ENCODE data around the gene MINDY3.
"Not testable (repeated sequence)": the region's sequence is repeated elsewhere in the genome, so short reads cannot be mapped to it uniquely, and the experiment has no call there.

The MINDY3 gene

DNA sequence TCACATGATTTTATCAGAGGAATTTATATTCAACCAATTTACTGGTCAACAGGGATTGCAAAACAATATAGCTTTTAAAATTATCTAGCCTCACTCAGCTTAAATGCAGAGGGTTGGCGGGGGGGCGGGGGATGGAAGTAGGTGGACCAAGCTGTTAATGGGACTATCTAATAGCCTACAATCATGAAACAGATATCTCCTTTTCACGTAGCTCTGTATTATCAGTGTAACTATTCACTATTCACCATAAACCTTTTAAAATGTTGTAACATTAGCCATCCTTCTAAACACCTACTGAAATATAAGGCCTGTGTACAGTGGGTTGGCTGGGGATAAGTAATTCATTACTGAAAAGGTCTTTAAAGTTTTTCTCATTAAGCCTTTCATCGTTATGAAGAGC lies 56.2 kb downstream of the MINDY3 start:
- DNase-seq: no peak

GRCh38 chr10:15802375-15802949 lies 57.8 kb downstream of the MINDY3 start:
- DNase-seq: no peak

DNA sequence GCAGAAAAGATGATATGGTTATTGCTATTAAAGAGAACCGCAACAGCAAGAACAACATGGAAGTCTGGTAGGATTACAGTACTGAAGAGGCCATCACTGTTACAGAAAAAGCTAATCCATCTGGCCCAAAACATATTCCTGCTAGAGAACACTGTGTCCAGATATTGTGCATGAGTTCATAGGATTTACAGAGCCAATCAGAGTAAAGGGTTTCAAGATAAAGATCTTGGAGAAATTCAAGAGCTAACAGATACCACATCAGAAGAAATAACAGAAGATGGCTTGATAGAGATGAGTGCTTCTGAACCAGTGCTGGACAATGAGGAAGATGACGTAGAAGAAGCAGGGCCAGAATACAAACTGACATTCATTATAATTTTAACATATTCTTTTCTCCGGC lies 58.7 kb downstream of the MINDY3 start:
- DNase-seq: no peak

- no peak for DNase-seq
Observed at GRCh38 chr10:15801147-15801546, 59.2 kb downstream of the MINDY3 start.

DNA sequence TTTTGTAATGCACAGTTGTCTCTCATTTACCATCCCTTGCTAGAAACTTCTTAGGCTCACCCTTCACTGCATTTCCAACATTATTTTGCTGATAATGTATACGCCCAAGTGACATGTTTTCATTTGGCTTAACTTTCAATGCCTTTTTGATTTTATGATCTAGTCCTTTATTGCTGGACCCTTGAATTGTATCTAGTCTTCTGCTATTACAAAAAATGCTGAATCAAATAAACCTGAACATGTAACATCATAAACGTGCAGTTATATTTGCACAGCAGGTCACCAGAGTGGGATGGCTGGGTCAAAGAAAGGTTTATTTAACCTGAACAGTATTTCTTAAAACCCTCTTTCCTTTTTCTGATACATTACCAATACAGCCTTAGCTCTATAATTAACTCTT lies 63.0 kb downstream of the MINDY3 start:
- no peak for DNase-seq

DNA sequence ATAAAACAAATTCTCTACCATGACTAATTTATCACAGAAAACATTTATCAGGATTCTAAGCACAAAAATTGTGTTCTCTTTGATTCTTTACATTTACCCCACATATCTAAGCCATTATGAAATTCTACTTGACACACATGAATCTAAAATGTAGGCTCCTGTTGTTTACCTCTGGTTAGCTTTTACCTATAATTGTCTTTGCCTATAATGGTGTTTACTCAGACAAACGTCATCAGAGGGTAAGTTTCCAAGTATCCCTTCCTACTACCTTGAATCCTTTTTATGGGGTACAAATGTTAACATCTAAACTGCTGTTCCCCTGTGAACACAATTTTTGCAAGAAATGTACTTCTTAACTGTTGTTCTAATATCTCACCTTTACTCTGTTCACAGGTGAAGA lies 63.5 kb downstream of the MINDY3 start:
- no peak for DNase-seq

GRCh38 chr10:15796098-15796759 lies 64.1 kb downstream of the MINDY3 start:
- no peak for DNase-seq

DNA sequence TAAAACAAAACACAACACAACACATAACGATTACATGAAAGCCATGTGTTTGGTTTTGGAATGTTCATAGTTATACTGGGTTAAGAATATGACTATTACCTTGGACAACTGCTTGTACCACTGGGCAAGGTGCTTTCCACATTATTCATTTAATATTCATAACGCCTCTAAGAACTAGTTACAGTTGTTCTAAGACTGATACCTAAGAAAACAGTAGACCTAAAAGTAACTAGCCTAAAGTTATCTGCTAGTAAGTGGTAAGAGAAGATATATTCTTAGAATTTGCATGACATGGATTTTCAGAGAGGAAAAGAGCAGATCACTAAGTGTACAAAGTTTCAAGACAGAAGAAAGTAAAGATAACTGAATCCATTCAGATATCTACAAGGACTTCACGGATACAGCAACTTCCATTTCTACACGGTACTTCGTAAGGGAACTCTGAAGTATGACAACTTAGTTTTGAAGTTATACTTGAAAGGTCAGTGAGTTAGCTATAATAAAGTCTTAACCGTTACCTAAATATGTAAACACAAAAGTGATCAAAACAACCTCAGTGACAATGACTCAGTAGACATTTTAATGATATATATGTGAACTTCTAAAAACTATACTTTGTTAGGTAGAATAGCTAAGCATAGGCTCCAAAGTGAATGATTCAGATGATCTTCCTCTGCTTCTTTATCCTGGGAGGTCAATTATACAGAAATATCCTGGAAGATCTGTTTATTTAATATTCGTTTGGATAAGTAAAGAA lies 65.1 kb downstream of the MINDY3 start:
- DNase-seq: no peak

- no peak for DNase-seq
Observed at GRCh38 chr10:15794569-15794968, 65.7 kb downstream of the MINDY3 start.

DNA sequence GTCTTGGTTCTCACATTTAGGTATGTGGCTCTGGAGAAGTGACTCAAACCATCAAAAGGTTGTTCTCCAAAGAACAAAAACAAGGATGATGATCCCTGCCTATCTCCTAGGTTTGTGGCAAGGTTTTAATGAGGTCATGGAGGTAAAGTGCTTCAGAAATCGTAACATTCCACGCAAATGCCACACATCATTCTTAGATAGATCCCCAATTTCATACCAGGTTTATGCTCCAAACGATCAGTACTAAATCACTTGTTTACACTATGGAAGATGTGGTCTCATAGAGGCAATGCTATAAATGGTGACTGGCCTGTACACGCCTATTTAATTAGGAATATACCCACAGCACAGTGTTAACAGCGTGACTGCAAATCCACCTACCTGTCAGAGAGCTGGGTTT lies 66.6 kb downstream of the MINDY3 start:
- no peak for DNase-seq

DNA sequence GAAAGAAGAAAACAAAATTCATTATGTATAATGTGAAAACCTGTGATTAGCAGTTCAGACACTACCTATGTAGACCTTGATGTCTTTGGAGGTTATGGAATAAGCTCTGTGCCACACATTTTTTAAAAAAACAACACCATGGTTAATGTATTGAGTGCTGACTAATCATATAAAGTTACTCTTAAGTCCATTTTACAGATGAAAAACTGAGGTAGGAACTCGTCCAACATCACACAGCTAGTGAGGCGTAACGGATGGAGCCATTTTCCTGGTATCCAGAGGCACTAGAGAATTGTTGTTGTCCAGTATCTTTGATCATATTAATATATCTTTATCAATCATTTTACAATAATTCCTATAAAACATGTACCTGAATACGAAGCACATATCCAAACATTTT lies 67.5 kb downstream of the MINDY3 start:
- DNase-seq: no peak

DNA sequence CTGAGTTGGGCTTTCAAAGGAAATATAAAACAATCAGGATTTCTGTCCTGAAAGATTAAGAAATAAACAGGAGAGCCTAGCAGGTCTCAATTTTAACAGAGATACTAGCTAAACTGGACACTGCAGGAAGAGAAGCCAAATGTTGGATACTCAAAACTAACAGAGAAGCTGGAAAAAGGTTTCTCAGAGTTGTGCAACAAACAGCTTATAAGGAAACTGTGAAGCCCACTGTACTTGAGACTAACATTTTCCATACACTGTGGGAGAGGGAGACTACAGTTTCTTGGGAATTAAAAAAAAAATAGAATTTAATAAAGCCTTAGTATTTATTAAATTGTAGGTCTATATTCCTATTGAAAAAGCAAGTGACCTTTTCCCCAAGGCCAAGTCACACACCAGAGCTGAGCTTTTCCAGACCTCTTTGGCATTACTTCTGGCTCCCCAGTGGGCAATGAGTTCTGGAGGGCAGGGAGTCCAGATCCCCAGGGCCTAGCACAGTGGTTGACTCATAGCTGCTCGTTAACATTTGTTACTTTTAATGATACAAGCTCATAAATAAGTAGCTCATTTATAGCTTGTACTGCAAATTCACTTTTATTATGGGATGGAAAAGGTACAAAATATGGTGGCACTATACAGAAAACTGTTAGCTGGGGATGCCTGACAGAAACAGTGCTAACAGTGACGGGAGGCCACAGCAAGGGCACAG lies 68.3 kb downstream of the MINDY3 start:
- DNase-seq: no peak

- DNase-seq: no peak
Observed at GRCh38 chr10:15789793-15790525, 70.3 kb downstream of the MINDY3 start.

DNA sequence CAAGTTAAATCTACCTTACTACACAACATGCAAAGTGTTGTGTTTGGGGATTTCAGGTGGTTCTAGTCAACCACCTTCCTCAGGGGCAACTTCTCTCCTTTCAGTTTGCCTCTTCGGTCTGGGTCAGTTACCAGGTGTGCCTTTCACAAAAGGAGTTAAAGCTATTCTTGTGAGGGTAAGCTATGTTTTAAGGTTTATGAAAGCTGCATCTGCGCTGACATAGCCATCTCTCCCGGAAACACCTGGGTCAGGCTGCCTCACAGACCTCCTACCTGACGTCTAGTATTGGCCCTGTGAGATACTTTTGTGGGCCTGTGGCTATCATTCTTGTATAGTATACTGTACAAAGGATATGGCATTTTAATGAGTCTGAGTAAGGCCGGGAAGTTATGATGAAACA lies 72.9 kb downstream of the MINDY3 start:
- DNase-seq: no peak

DNA sequence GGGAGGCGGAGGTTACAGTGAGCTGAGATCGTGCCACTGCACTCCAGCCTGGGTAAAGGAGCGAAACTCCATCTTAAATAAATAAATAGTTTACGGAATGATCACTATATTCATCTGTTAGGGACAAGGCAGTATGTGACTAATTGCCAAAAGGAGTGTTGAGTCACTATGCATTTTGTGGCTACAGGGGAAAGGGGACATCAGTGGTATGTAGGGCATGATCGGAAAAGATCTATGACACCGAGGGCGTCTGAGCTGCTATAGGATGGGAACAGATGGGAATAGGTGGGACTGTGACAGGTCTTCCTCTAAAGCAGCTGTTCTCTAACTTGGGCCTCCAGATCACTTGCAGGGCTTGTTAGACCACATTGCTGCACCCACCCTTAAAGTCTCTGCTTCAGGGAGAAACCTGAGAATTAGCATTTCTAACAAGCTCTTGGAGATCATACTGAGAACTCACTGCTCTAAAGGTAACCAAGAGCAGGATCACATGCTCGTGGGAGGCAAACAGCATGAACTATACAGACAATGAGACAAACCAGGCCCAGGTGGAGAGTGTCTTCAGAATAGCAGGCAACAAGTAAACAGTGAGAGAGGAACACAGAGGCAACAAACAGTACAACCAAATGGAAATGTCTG lies 75.5 kb downstream of the MINDY3 start:
- DNase-seq: no peak

DNA sequence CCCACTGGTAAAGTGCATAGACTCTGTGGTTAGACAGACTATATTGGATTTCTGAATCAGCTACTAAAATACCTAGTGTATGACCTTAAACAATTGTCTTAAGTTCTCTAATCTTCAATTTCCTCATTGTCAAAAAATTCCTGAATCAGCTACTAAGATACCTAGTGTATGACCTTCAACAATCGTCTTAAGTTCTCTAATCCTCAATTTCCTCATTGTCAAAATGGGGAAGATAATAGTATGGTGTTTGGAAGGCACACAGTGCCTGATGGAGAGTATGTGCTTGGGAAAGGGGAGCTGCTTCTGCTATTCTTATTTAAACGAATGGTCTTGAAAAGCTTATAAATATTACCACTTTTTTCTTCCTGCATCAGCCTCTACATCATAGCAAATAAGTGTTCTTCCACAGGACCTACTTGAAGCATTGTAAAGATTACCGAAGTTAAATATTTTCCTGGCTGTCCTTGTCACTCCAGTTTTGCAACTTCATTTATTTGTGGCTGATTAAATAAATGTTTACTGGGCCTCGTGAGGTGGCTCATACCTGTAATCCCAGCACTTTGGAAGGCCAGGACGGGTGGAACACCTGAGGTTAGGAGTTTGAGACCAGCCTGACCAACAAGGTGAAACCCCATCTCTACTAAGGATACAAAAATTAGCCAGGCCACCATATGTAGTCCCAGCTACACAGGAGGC lies 76.2 kb downstream of the MINDY3 start:
- no peak for DNase-seq

- no peak for DNase-seq
Observed at GRCh38 chr10:15782851-15783250, 77.5 kb downstream of the MINDY3 start.

- no peak for DNase-seq
Observed at GRCh38 chr10:15781381-15781960, 78.8 kb downstream of the MINDY3 start.

DNA sequence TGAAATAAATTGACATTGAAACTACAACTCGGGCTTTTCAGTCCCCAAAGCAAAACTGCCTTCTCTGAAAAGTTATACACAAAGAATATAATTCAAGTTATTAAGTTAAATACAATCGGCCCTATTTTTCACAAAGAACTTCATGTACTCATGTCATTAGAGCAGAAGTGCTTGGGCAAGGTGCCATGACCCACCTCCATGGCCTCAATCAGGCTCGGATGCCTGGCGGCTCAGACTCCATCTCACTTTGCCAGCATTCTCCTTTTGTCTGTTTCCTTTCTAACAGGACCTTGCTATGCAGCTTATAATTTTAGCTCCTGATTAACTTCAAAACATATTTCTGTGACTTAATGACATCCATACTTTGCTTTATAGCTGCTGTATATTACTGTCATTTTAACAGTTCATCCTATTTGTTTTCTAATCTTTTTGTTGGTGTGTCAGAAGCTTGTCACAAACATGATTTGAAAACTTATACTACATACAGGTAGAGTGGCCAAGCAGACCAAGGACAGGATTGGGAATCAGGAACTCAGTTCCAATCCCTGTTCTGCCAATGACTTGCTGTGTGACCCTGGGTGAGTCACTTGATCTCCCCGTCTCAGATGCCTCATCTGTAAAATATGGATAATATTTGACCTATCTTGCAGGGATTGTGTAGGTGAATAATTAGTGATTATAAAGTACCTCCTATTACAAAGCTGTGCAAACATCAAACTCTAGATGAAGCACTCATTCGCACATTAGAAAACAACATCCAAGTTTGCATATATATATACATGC lies 79.8 kb downstream of the MINDY3 start:
- DNase-seq: no peak

DNA sequence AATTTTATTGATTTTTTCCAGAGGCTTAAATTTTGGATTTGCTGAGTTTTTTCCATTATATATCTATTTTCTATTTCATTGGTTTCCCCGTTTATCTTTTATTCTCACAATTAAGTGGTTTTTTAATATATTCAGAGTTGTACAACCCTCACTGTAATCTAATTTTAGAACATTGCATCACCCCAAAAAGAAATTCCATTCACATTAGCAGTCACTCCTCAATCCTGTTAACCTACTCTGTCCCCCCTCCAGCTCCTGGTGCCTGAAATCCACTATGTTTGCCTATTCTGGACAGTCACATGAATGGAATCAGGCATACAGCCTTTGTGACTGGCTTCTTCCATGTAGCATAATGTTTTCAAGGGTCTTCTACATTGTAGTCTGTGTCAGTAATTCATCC lies 84.8 kb downstream of the MINDY3 start:
- no peak for DNase-seq

- not testable (repeated sequence) for DNase-seq
Observed at GRCh38 chr10:15774534-15774933, 85.8 kb downstream of the MINDY3 start.

Data from femur (tissue), 1 donor.